ENCODE results near the gene ZNF800. TPM values are rescaled to one million over a fixed set of nuclear protein-coding genes. Genes with fewer than 3 reads are reported as not detected.
A peak's percentile ranks its signal among the peaks of the same experiment; 100 is the strongest.

The ZNF800 gene
- total and polyA plus RNA-seq, 2 donors, result 16.3 to 21.8 TPM

GRCh38 chr7:127362364-127363027, 30.0 kb downstream of the ZNF800 start:
- Histone ChIP-seq H3K27ac (ENCODE audit: low read depth in 1 of 2, low read length in 1 of 2) (no peak overlapping the region), H3K4me3 (ENCODE audit: low read length in 2 of 2) (no peak overlapping the region), H3K36me3 (ENCODE audit: control insufficient read depth in 2 of 2, insufficient read depth in 2 of 2, low read length in 1 of 2) (peaks cover 6 to 31% of the 10 kb centered on the region in 2 donors), H3K4me1 (ENCODE audit: control insufficient read depth in 2 of 2, insufficient read depth in 2 of 2, low read length in 2 of 2) (no peaks in the 10 kb centered on the region), H3K9me3 (ENCODE audit: control insufficient read depth in 2 of 2, insufficient read depth in 1 of 2, low read length in 1 of 2) (no peaks in the 10 kb centered on the region), H3K27me3 (ENCODE audit: control insufficient read depth in 2 of 2, insufficient read depth in 1 of 2, low read length in 1 of 2) (no peaks in the 10 kb centered on the region)
- no peak for DNase-seq (ENCODE audit: low read depth in 6 of 9, low spot score in 9 of 9)
- WGBS, result 96% methylated on average over 4 of the region's 4 CpGs

- Histone ChIP-seq H3K27me3 (ENCODE audit: control insufficient read depth in 2 of 2, insufficient read depth in 1 of 2, low read length in 1 of 2) (no peaks in the 10 kb centered on the region), H3K27ac (ENCODE audit: low read depth in 1 of 2, low read length in 1 of 2) (no peak overlapping the region), H3K9me3 (ENCODE audit: control insufficient read depth in 2 of 2, insufficient read depth in 1 of 2, low read length in 1 of 2) (no peaks in the 10 kb centered on the region), H3K4me1 (ENCODE audit: control insufficient read depth in 2 of 2, insufficient read depth in 2 of 2, low read length in 2 of 2) (no peaks in the 10 kb centered on the region), H3K36me3 (ENCODE audit: control insufficient read depth in 2 of 2, insufficient read depth in 2 of 2, low read length in 1 of 2) (peaks cover 6 to 25% of the 10 kb centered on the region in 2 donors), H3K4me3 (ENCODE audit: low read length in 2 of 2) (no peak overlapping the region)
- 99% methylated on average over 1 of the region's 1 CpG for WGBS
- no peak for DNase-seq (ENCODE audit: low read depth in 6 of 9, low spot score in 9 of 9)
Observed at GRCh38 chr7:127361736-127362135, 30.8 kb downstream of the ZNF800 start.

GRCh38 chr7:127359011-127359410, 33.5 kb downstream of the ZNF800 start:
- H3K27ac ChIP-seq (ENCODE audit: low read depth in 1 of 2, low read length in 1 of 2), result no peak overlapping the region
- peaks cover 6 to 28% of the 10 kb centered on the region in 2 donors for H3K36me3 ChIP-seq (ENCODE audit: control insufficient read depth in 2 of 2, insufficient read depth in 2 of 2, low read length in 1 of 2)
- WGBS, result 100% methylated on average over 1 of the region's 1 CpG
- H3K9me3 ChIP-seq (ENCODE audit: control insufficient read depth in 2 of 2, insufficient read depth in 1 of 2, low read length in 1 of 2), result no peaks in the 10 kb centered on the region
- no peaks in the 10 kb centered on the region for H3K4me1 ChIP-seq (ENCODE audit: control insufficient read depth in 2 of 2, insufficient read depth in 2 of 2, low read length in 2 of 2)
- no peak for DNase-seq (ENCODE audit: low read depth in 6 of 9, low spot score in 9 of 9)
- H3K4me3 ChIP-seq (ENCODE audit: low read length in 2 of 2), result no peak overlapping the region
- H3K27me3 ChIP-seq (ENCODE audit: control insufficient read depth in 2 of 2, insufficient read depth in 1 of 2, low read length in 1 of 2), result no peaks in the 10 kb centered on the region

- no peak for DNase-seq (ENCODE audit: low read depth in 6 of 9, low spot score in 9 of 9)
- H3K27me3 ChIP-seq (ENCODE audit: control insufficient read depth in 2 of 2, insufficient read depth in 1 of 2, low read length in 1 of 2), result no peaks in the 10 kb centered on the region
- no peak overlapping the region for H3K27ac ChIP-seq (ENCODE audit: low read depth in 1 of 2, low read length in 1 of 2)
- H3K9me3 ChIP-seq (ENCODE audit: control insufficient read depth in 2 of 2, insufficient read depth in 1 of 2, low read length in 1 of 2), result no peaks in the 10 kb centered on the region
- no peaks in the 10 kb centered on the region for H3K4me1 ChIP-seq (ENCODE audit: control insufficient read depth in 2 of 2, insufficient read depth in 2 of 2, low read length in 2 of 2)
- peaks cover 0 to 5% of the 10 kb centered on the region in 2 donors for H3K36me3 ChIP-seq (ENCODE audit: control insufficient read depth in 2 of 2, insufficient read depth in 2 of 2, low read length in 1 of 2)
- no peak overlapping the region for H3K4me3 ChIP-seq (ENCODE audit: low read length in 2 of 2)
Observed at GRCh38 chr7:127353897-127354296, 38.6 kb downstream of the ZNF800 start.

- H3K36me3 ChIP-seq (ENCODE audit: control insufficient read depth in 2 of 2, insufficient read depth in 2 of 2, low read length in 1 of 2), result peaks cover 0 to 5% of the 10 kb centered on the region in 2 donors
- H3K27ac ChIP-seq (ENCODE audit: low read depth in 1 of 2, low read length in 1 of 2), result no peak overlapping the region
- H3K9me3 ChIP-seq (ENCODE audit: control insufficient read depth in 2 of 2, insufficient read depth in 1 of 2, low read length in 1 of 2), result no peaks in the 10 kb centered on the region
- H3K4me3 ChIP-seq (ENCODE audit: low read length in 2 of 2), result no peak overlapping the region
- H3K4me1 ChIP-seq (ENCODE audit: control insufficient read depth in 2 of 2, insufficient read depth in 2 of 2, low read length in 2 of 2), result peaks cover 3 to 6% of the 10 kb centered on the region in 2 donors
- peaks cover 0 to 12% of the 10 kb centered on the region in 2 donors for H3K27me3 ChIP-seq (ENCODE audit: control insufficient read depth in 2 of 2, insufficient read depth in 1 of 2, low read length in 1 of 2)
- no peak for DNase-seq (ENCODE audit: low read depth in 6 of 9, low spot score in 9 of 9)
- WGBS, result 92% methylated on average over 3 of the region's 3 CpGs
Observed at GRCh38 chr7:127350586-127350985, 41.9 kb downstream of the ZNF800 start.

- Histone ChIP-seq H3K27me3 (ENCODE audit: control insufficient read depth in 2 of 2, insufficient read depth in 1 of 2, low read length in 1 of 2) (peaks cover 0 to 12% of the 10 kb centered on the region in 2 donors), H3K4me1 (ENCODE audit: control insufficient read depth in 2 of 2, insufficient read depth in 2 of 2, low read length in 2 of 2) (peaks cover 3 to 6% of the 10 kb centered on the region in 2 donors), H3K36me3 (ENCODE audit: control insufficient read depth in 2 of 2, insufficient read depth in 2 of 2, low read length in 1 of 2) (no peaks in the 10 kb centered on the region), H3K4me3 (ENCODE audit: low read length in 2 of 2) (no peak overlapping the region), H3K27ac (ENCODE audit: low read depth in 1 of 2, low read length in 1 of 2) (no peak overlapping the region), H3K9me3 (ENCODE audit: control insufficient read depth in 2 of 2, insufficient read depth in 1 of 2, low read length in 1 of 2) (no peaks in the 10 kb centered on the region)
- 96% methylated on average over 7 of the region's 7 CpGs for WGBS
- no peak for DNase-seq (ENCODE audit: low read depth in 6 of 9, low spot score in 9 of 9)
Observed at GRCh38 chr7:127349881-127350280, 42.6 kb downstream of the ZNF800 start.

GRCh38 chr7:127348247-127348631, 44.3 kb downstream of the ZNF800 start:
- Histone ChIP-seq H3K36me3 (ENCODE audit: control insufficient read depth in 2 of 2, insufficient read depth in 2 of 2, low read length in 1 of 2) (no peaks in the 10 kb centered on the region), H3K27ac (ENCODE audit: low read depth in 1 of 2, low read length in 1 of 2) (no peak overlapping the region), H3K27me3 (ENCODE audit: control insufficient read depth in 2 of 2, insufficient read depth in 1 of 2, low read length in 1 of 2) (peaks cover 0 to 12% of the 10 kb centered on the region in 2 donors), H3K4me3 (ENCODE audit: low read length in 2 of 2) (peak overlapping the region in 1 of 2 donors; percentile 44), H3K9me3 (ENCODE audit: control insufficient read depth in 2 of 2, insufficient read depth in 1 of 2, low read length in 1 of 2) (no peaks in the 10 kb centered on the region), H3K4me1 (ENCODE audit: control insufficient read depth in 2 of 2, insufficient read depth in 2 of 2, low read length in 2 of 2) (peaks cover 3 to 6% of the 10 kb centered on the region in 2 donors)
- DNase-seq (ENCODE audit: low read depth in 6 of 9, low spot score in 9 of 9), result no peak
- WGBS, result 98% methylated on average over 3 of the region's 3 CpGs

GRCh38 chr7:127347567-127348246, 44.8 kb downstream of the ZNF800 start:
- Histone ChIP-seq H3K36me3 (ENCODE audit: control insufficient read depth in 2 of 2, insufficient read depth in 2 of 2, low read length in 1 of 2) (no peaks in the 10 kb centered on the region), H3K27ac (ENCODE audit: low read depth in 1 of 2, low read length in 1 of 2) (no peak overlapping the region), H3K4me1 (ENCODE audit: control insufficient read depth in 2 of 2, insufficient read depth in 2 of 2, low read length in 2 of 2) (peaks cover 3 to 6% of the 10 kb centered on the region in 2 donors), H3K4me3 (ENCODE audit: low read length in 2 of 2) (peak overlapping the region in 1 of 2 donors; percentile 44), H3K27me3 (ENCODE audit: control insufficient read depth in 2 of 2, insufficient read depth in 1 of 2, low read length in 1 of 2) (peaks cover 0 to 12% of the 10 kb centered on the region in 2 donors), H3K9me3 (ENCODE audit: control insufficient read depth in 2 of 2, insufficient read depth in 1 of 2, low read length in 1 of 2) (no peaks in the 10 kb centered on the region)
- peak; percentile 6 to 70 (median 32) for DNase-seq (ENCODE audit: low read depth in 6 of 9, low spot score in 9 of 9)
- WGBS, result 5% methylated on average over 79 of the region's 79 CpGs

- H3K36me3 ChIP-seq (ENCODE audit: control insufficient read depth in 2 of 2, insufficient read depth in 2 of 2, low read length in 1 of 2), result no peaks in the 10 kb centered on the region
- H3K9me3 ChIP-seq (ENCODE audit: control insufficient read depth in 2 of 2, insufficient read depth in 1 of 2, low read length in 1 of 2), result no peaks in the 10 kb centered on the region
- no peak overlapping the region for H3K4me3 ChIP-seq (ENCODE audit: low read length in 2 of 2)
- no peak overlapping the region for H3K27ac ChIP-seq (ENCODE audit: low read depth in 1 of 2, low read length in 1 of 2)
- peaks cover 3 to 6% of the 10 kb centered on the region in 2 donors for H3K4me1 ChIP-seq (ENCODE audit: control insufficient read depth in 2 of 2, insufficient read depth in 2 of 2, low read length in 2 of 2)
- no peak for DNase-seq (ENCODE audit: low read depth in 6 of 9, low spot score in 9 of 9)
- H3K27me3 ChIP-seq (ENCODE audit: control insufficient read depth in 2 of 2, insufficient read depth in 1 of 2, low read length in 1 of 2), result peaks cover 0 to 12% of the 10 kb centered on the region in 2 donors
- WGBS, result 86% methylated on average over 9 of the region's 9 CpGs
Observed at GRCh38 chr7:127346575-127347256, 45.8 kb downstream of the ZNF800 start.

Measured in thymus (tissue), 11 donors.